ENCODE data around the gene SLC25A1.

The SLC25A1 gene

GRCh38 chr22:19134874-19135273, 43.7 kb downstream of the SLC25A1 start:
- DNase-seq: no peak

GRCh38 chr22:19134176-19134831, 44.2 kb downstream of the SLC25A1 start:
- no peak for DNase-seq

GRCh38 chr22:19133561-19133960, 45.0 kb downstream of the SLC25A1 start:
- no peak for DNase-seq

GRCh38 chr22:19132693-19133400, 45.7 kb downstream of the SLC25A1 start:
- no peak for DNase-seq

- DNase-seq: no peak
These were observed 46.4 kb downstream of the SLC25A1 start for GRCh38 chr22:19132153-19132552.

GRCh38 chr22:19131685-19132015, 46.9 kb downstream of the SLC25A1 start:
- DNase-seq: no peak

- DNase-seq: no peak
These were observed 47.4 kb downstream of the SLC25A1 start, which contains the start of gene TSSK2 for GRCh38 chr22:19130959-19131684. TSSK2 (plus strand) TSS chr22:19131308; CDS start chr22:19131400, 92 bp downstream.

- no peak for DNase-seq
These were observed 48.7 kb downstream of the SLC25A1 start for GRCh38 chr22:19129871-19130270.

- no peak for DNase-seq
These were observed 49.4 kb downstream of the SLC25A1 start for GRCh38 chr22:19128946-19129727.

GRCh38 chr22:19128009-19128401, 50.5 kb downstream of the SLC25A1 start:
- no peak for DNase-seq

GRCh38 chr22:19127329-19128008, 51.1 kb downstream of the SLC25A1 start:
- DNase-seq: no peak

- DNase-seq: no peak
These were observed 51.9 kb downstream of the SLC25A1 start for GRCh38 chr22:19126309-19127273.

All from fibroblast of upper back skin (primary cell).